ENCODE measurements around the gene KAT6B.

GRCh38 chr10:74826142-74827044 is at the start of gene KAT6B:
- TF ChIP-seq CTCF (IDR thresholded peaks at IDR 0.05 in 4 of 5, conservative IDR thresholded peaks at IDR 0.05 in 1 of 5), result peak in 1 of 5 experiments; percentile 9
- peak; percentile 22 to 77 for TF ChIP-seq POLR2A (IDR thresholded peaks at IDR 0.05)
